SK-N-SH (cell line): ENCODE results near the gene MOCOS. TPM values are rescaled to one million over a fixed set of nuclear protein-coding genes. Genes with fewer than 3 reads are reported as not detected.

Experiments
- CTCF ChIA-PET: fragments of 300-600, 350-600 bp; formaldehyde crosslinking; extraction: SDS; loops from one replicate; lab custom pipeline; 2021; lab: Yijun Ruan, JAX
- POLR2A ChIA-PET: fragments of 350-600 bp; sonication (Branson Sonifier 250); formaldehyde crosslinking; extraction: SDS; loops from one replicate; lab custom pipeline; 2020; ENCODE audit warnings: antibody characterized with exemption, inconsistent platforms; lab: Yijun Ruan, JAX
- DNase-seq: peaks from one replicate; pipeline ENCODE4 v3.0.0; 2012
- H2AFZ ChIP-seq: fragments of 200-600 bp; sonication (generic); 2 replicates; pipeline ENCODE4 v1.8.1; 2016; ENCODE audit warnings: antibody characterized with exemption, mild to moderate bottlenecking, low read depth
- H3F3A ChIP-seq: fragments of 200-600 bp; sonication (generic); replicated peaks from 2 replicates; pipeline ENCODE3; 2016; ENCODE audit warnings: antibody characterized with exemption, mild to moderate bottlenecking; ENCODE audit not compliant: insufficient read depth
- H3K27ac ChIP-seq, 2 experiments: fragments of 200-500 bp in 1 of 2; fragments of 200-600 bp in 1 of 2; sonication (Bioruptor generic) in 1 of 2; sonication (generic), shearing (Covaris generic) in 1 of 2; 2 replicates each; pipeline versions ENCODE4 v1.5.1 to v1.6.1; 2014 to 2016; ENCODE audit warnings: low read depth in 2 of 2, inconsistent platforms in 1 of 2, low read length in 1 of 2, mild to moderate bottlenecking in 1 of 2, mixed read lengths in 1 of 2
- H3K27me3 ChIP-seq: fragments of 200-600 bp; sonication (generic), shearing (Covaris generic); 2 replicates; pipeline ENCODE4 v1.6.1; 2016; ENCODE audit warnings: mixed run types; ENCODE audit not compliant: insufficient read depth
- H3K36me3 ChIP-seq, 2 experiments: fragments of 200-500 bp in 1 of 2; fragments of 200-600 bp in 1 of 2; sonication (Bioruptor generic) in 1 of 2; sonication (generic) in 1 of 2; replicated peaks in 1 of 2; 2 replicates each; pipeline versions ENCODE3 to v1.5.1; 2014 to 2016; ENCODE audit warnings: low read length in 1 of 2, mild to moderate bottlenecking in 1 of 2; ENCODE audit not compliant: insufficient read depth in 2 of 2, control insufficient read depth in 1 of 2
- H3K4me1 ChIP-seq, 2 experiments: fragments of 200-500 bp in 1 of 2; fragments of 200-600 bp in 1 of 2; sonication (Bioruptor generic) in 1 of 2; sonication (generic), shearing (Covaris generic) in 1 of 2; 2 replicates each; pipeline versions ENCODE4 v1.5.1 to v1.6.1; 2014 to 2016; ENCODE audit warnings: low read depth in 1 of 2, low read length in 1 of 2, mixed run types in 1 of 2; ENCODE audit not compliant: insufficient read depth in 2 of 2, control insufficient read depth in 1 of 2
- H3K4me2 ChIP-seq: fragments of 200-600 bp; sonication (generic), shearing (Covaris generic); 2 replicates; pipeline ENCODE4 v1.6.1; 2017; ENCODE audit warnings: mixed run types
- H3K4me3 ChIP-seq, 2 experiments: fragments of 200-500 bp in 1 of 2; fragments of 200-600 bp in 1 of 2; sonication (Bioruptor generic) in 1 of 2; sonication (generic), shearing (Covaris generic) in 1 of 2; 2 replicates each; pipeline versions ENCODE4 v1.5.1 to v1.8.1; 2014 to 2016; ENCODE audit warnings: low read depth in 2 of 2, inconsistent platforms in 1 of 2, low read length in 1 of 2, mild to moderate bottlenecking in 1 of 2, mixed read lengths in 1 of 2, moderate library complexity in 1 of 2
- H3K79me2 ChIP-seq: fragments of 200-600 bp; sonication (generic); 2 replicates; pipeline ENCODE4 v1.8.1; 2017; ENCODE audit warnings: mild to moderate bottlenecking; ENCODE audit not compliant: insufficient read depth
- H3K9ac ChIP-seq: fragments of 200-600 bp; sonication (generic); 2 replicates; pipeline ENCODE4 v1.6.1; 2017; ENCODE audit warnings: mixed run types
- H3K9me2 ChIP-seq: fragments of 200-600 bp; sonication (generic); 2 replicates; pipeline ENCODE4 v1.6.1; 2017; ENCODE audit warnings: mixed run types
- H3K9me3 ChIP-seq: fragments of 200-600 bp; sonication (generic); 2 replicates; pipeline ENCODE4 v1.6.1; 2017; ENCODE audit warnings: mixed run types, mild to moderate bottlenecking, moderate library complexity
- H4K20me1 ChIP-seq: fragments of 200-600 bp; sonication (generic); 2 replicates; pipeline ENCODE4 v1.6.1; 2017; ENCODE audit warnings: mild to moderate bottlenecking, mixed run types; ENCODE audit not compliant: insufficient read depth
- EZH2phosphoT487 ChIP-seq: fragments of 200-600 bp; sonication (generic); IDR thresholded peaks from 2 replicates; pipeline ENCODE4 v1.6.1; 2017; ENCODE audit warnings: low read depth, mixed run types, mild to moderate bottlenecking, antibody characterized with exemption, moderate library complexity, borderline replicate concordance
- FOSL2 ChIP-seq: IDR thresholded peaks from 2 replicates; pipeline ENCODE4 v1.4.0; 2012; ENCODE audit warnings: low read depth, mild to moderate bottlenecking, moderate library complexity, borderline replicate concordance
- FOXJ3 ChIP-seq: sonication (generic); formaldehyde crosslinking; IDR thresholded peaks from 2 replicates; pipeline ENCODE4 v1.5.1; 2020; ENCODE audit warnings: mild to moderate bottlenecking, missing genetic modification reagents
- GATA2 ChIP-seq: sonication (generic); formaldehyde crosslinking; IDR thresholded peaks from 2 replicates; pipeline ENCODE4 v1.5.0; 2020; ENCODE audit warnings: mild to moderate bottlenecking, missing genetic modification reagents
- IRF3 ChIP-seq: fragments of 150-350 bp; IDR thresholded peaks from 2 replicates; pipeline ENCODE4 v1.6.1; 2016; ENCODE audit warnings: mild to moderate bottlenecking, low read depth, low read length
- JUND ChIP-seq: IDR thresholded peaks from 2 replicates; pipeline ENCODE4 v1.4.0; 2012
- MXI1 ChIP-seq: IDR thresholded peaks from 2 replicates; pipeline ENCODE4 v1.6.1; 2012; ENCODE audit warnings: mild to moderate bottlenecking, low read depth, low read length, improper control_type of control experiment
- NFIC ChIP-seq: IDR thresholded peaks from 2 replicates; pipeline ENCODE4 v1.4.0; 2012; ENCODE audit warnings: borderline replicate concordance
- RAD21 ChIP-seq: IDR thresholded peaks from 2 replicates; pipeline ENCODE4 v1.6.1; 2012; ENCODE audit warnings: mild to moderate bottlenecking, low read length
- RFX5 ChIP-seq: IDR thresholded peaks from 2 replicates; pipeline ENCODE4 v1.6.1; 2012; ENCODE audit warnings: mild to moderate bottlenecking, improper control_type of control experiment, low read length
- RXRA ChIP-seq: IDR thresholded peaks from 2 replicates; pipeline ENCODE4 v1.4.0; 2012; ENCODE audit warnings: low read depth, mild to moderate bottlenecking, borderline replicate concordance
- SMC3 ChIP-seq: IDR thresholded peaks from 2 replicates; pipeline ENCODE4 v1.6.1; 2012; ENCODE audit warnings: low read depth, low read length, improper control_type of control experiment
- TAF1 ChIP-seq: IDR thresholded peaks from 2 replicates; pipeline ENCODE4 v1.6.1; 2012; ENCODE audit warnings: low read depth, mild to moderate bottlenecking, low read length, moderate library complexity, borderline replicate concordance
- TEAD4 ChIP-seq: IDR thresholded peaks from 2 replicates; pipeline ENCODE4 v1.4.0; 2012; ENCODE audit warnings: mild to moderate bottlenecking, borderline replicate concordance; ENCODE audit not compliant: insufficient read depth
- WGBS: methylation state at CpG from one replicate; pipeline ENCODE4 v1.1.6; 2017; ENCODE audit warnings: low lambda C conversion rate; 5-methylcytosine and 5-hydroxymethylcytosine counted together
- polyA plus RNA-seq, 3 experiments: library from polyadenylated mRNA; depleted of rRNA; stranded (reverse); fragments of >200 nt; gene quantifications; 2 replicates each; pipeline ENCODE4 v1.2.3, GENCODE V29; 2012
- TF ChIP-seq, protein P1 (sequence below): fragments of 200-600 bp; sonication (generic); IDR thresholded peaks from 2 replicates; pipeline ENCODE4 v1.6.1; 2017; ENCODE audit warnings: antibody characterized with exemption, mild to moderate bottlenecking, moderate library complexity
- TF ChIP-seq, protein P2 (sequence below): IDR thresholded peaks from 2 replicates; pipeline ENCODE4 v1.4.0; 2012; ENCODE audit warnings: low read depth

MOCOS gene
- polyA plus RNA-seq, 1 of the 3 experiments (the other 2 are of a cell fraction): 1.2 TPM

- no peaks in the 10 kb centered on the region for H4K20me1 ChIP-seq
- WGBS: 59% methylated on average over 3 of the region's 4 CpGs
- TF ChIP-seq NFIC (no peak), TAF1 (no peak), SMC3 (no peak), TEAD4 (no peak), FOXJ3 (CRISPR knock-in tag) (no peak), MXI1 (no peak), FOSL2 (no peak), GATA2 (no peak), IRF3 (no peak), EZH2phosphoT487 (no peak)
- TF ChIP-seq, protein P1, sequence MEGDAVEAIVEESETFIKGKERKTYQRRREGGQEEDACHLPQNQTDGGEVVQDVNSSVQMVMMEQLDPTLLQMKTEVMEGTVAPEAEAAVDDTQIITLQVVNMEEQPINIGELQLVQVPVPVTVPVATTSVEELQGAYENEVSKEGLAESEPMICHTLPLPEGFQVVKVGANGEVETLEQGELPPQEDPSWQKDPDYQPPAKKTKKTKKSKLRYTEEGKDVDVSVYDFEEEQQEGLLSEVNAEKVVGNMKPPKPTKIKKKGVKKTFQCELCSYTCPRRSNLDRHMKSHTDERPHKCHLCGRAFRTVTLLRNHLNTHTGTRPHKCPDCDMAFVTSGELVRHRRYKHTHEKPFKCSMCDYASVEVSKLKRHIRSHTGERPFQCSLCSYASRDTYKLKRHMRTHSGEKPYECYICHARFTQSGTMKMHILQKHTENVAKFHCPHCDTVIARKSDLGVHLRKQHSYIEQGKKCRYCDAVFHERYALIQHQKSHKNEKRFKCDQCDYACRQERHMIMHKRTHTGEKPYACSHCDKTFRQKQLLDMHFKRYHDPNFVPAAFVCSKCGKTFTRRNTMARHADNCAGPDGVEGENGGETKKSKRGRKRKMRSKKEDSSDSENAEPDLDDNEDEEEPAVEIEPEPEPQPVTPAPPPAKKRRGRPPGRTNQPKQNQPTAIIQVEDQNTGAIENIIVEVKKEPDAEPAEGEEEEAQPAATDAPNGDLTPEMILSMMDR: no peak
- TF ChIP-seq, all 33 proteins: peak for 0
- ChIA-PET POLR2A (interaction anchor here (1.0 kb wide), 1 partner anchor 267 kb away, joined by 6 read pairs; no protein-coding TSS in a partner anchor), CTCF (interaction anchor here (0.6 to 11.3 kb wide), 53 partner anchors 11 to 937 kb away, joined by 3 to 136 read pairs (median 4); partner anchors contain the start of genes FHOD3, RMP24 and SLC39A6)
- H2AFZ ChIP-seq: no peak overlapping the region
- no peaks in the 10 kb centered on the region for H3K27me3 ChIP-seq
- H3K9me3 ChIP-seq: 0 out of 2 replicates have a peak, but pooled peaks cover 7% of the 10 kb centered on the region
- peaks cover 0 to 6% of the 10 kb centered on the region in 2 experiments; a peak in 1 of 4 replicates for H3K4me1 ChIP-seq
- no peak overlapping the region for H3K9ac ChIP-seq
- no peaks in the 10 kb centered on the region for H3F3A ChIP-seq
- no peak overlapping the region for H3K27ac ChIP-seq
- no peaks in the 10 kb centered on the region for H3K36me3 ChIP-seq
- DNase-seq: no peak
- no peaks in the 10 kb centered on the region for H3K79me2 ChIP-seq
- no peak overlapping the region; a peak in 1 of 4 replicates for H3K4me3 ChIP-seq
- no peak overlapping the region for H3K4me2 ChIP-seq
- no peaks in the 10 kb centered on the region for H3K9me2 ChIP-seq
Measured at GRCh38 chr18:36284268-36284667, 97.0 kb downstream of the MOCOS start.

- Histone ChIP-seq H2AFZ (no peak overlapping the region), H3K9me3 (0 out of 2 replicates have a peak, but pooled peaks cover 7% of the 10 kb centered on the region), H3K79me2 (no peaks in the 10 kb centered on the region), H3K27ac (no peak overlapping the region), H3K9ac (no peak overlapping the region), H3F3A (no peaks in the 10 kb centered on the region), H3K9me2 (no peaks in the 10 kb centered on the region), H3K4me2 (no peak overlapping the region), H3K4me1 (peaks cover 0 to 6% of the 10 kb centered on the region in 2 experiments; a peak in 1 of 4 replicates), H3K36me3 (no peaks in the 10 kb centered on the region), H3K27me3 (no peaks in the 10 kb centered on the region), H3K4me3 (no peak overlapping the region; a peak in 1 of 4 replicates), H4K20me1 (no peaks in the 10 kb centered on the region)
- POLR2A ChIA-PET: interaction anchor here (1.0 kb wide), 1 partner anchor 267 kb away, joined by 6 read pairs; no protein-coding TSS in a partner anchor
- peak; percentile 55 for DNase-seq
- 25% methylated on average over 6 of the region's 6 CpGs for WGBS
- CTCF ChIA-PET: interaction anchor here (0.6 to 11.3 kb wide), 53 partner anchors 10 to 938 kb away, joined by 3 to 136 read pairs (median 4); partner anchors contain the start of genes FHOD3, RMP24 and SLC39A6
- no peak for TF ChIP-seq RXRA
- no peak for TF ChIP-seq NFIC
- TF ChIP-seq IRF3: no peak
- TF ChIP-seq, protein P2, sequence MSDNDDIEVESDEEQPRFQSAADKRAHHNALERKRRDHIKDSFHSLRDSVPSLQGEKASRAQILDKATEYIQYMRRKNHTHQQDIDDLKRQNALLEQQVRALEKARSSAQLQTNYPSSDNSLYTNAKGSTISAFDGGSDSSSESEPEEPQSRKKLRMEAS: no peak
- TF ChIP-seq MXI1: no peak
- TF ChIP-seq, protein P1: peak; percentile 92
- peak; percentile 99 for TF ChIP-seq RAD21
- TF ChIP-seq SMC3: peak; percentile 98
- TF ChIP-seq JUND: no peak
- TF ChIP-seq FOSL2: no peak
- no peak for TF ChIP-seq RFX5
- TF ChIP-seq TEAD4: no peak
Measured at GRCh38 chr18:36284671-36285295, 97.5 kb downstream of the MOCOS start.
